GM19324 (cell line): ENCODE results near the gene ITSN2.

Experiments
- ATAC-seq: cut with Tn5 transposase; IDR thresholded peaks from one replicate; pipeline ENCODE4 v1.9.1; 2021; ENCODE audit warnings: mild to moderate bottlenecking, moderate library complexity; ENCODE audit not compliant: unreplicated experiment, low FRiP score

Gene ITSN2

GRCh38 chr2:24337890-24338289 is 22.4 kb downstream of the ITSN2 start:
- no peak for ATAC-seq

GRCh38 chr2:24336811-24337210 is 23.5 kb downstream of the ITSN2 start:
- no peak for ATAC-seq

- ATAC-seq = no peak
Observed at GRCh38 chr2:24334245-24334633, 26.1 kb downstream of the ITSN2 start.

GRCh38 chr2:24332791-24333540 is 27.4 kb downstream of the ITSN2 start:
- ATAC-seq = no peak

- no peak for ATAC-seq
Observed at GRCh38 chr2:24330161-24330560, 30.2 kb downstream of the ITSN2 start.

GRCh38 chr2:24329700-24330099 is 30.6 kb downstream of the ITSN2 start:
- ATAC-seq = no peak

- ATAC-seq = no peak
Observed at GRCh38 chr2:24328010-24328409, 32.3 kb downstream of the ITSN2 start.

- ATAC-seq = no peak
Observed at GRCh38 chr2:24317491-24317920, 42.8 kb downstream of the ITSN2 start.

GRCh38 chr2:24315669-24316068 is 44.7 kb downstream of the ITSN2 start:
- ATAC-seq = no peak

- ATAC-seq = no peak
Observed at GRCh38 chr2:24313744-24314632, 46.3 kb downstream of the ITSN2 start.

GRCh38 chr2:24307961-24308360 is 52.4 kb downstream of the ITSN2 start:
- no peak for ATAC-seq

GRCh38 chr2:24304631-24305030 is 55.7 kb downstream of the ITSN2 start:
- ATAC-seq = no peak

GRCh38 chr2:24304098-24304497 is 56.2 kb downstream of the ITSN2 start:
- no peak for ATAC-seq

- no peak for ATAC-seq
Observed at GRCh38 chr2:24301599-24301998, 58.7 kb downstream of the ITSN2 start.

- ATAC-seq = no peak
Observed at GRCh38 chr2:24297663-24298062, 62.7 kb downstream of the ITSN2 start.

- no peak for ATAC-seq
Observed at GRCh38 chr2:24287171-24287570, 73.2 kb downstream of the ITSN2 start.

- ATAC-seq = no peak
Observed at GRCh38 chr2:24285484-24286152, 74.7 kb downstream of the ITSN2 start.

GRCh38 chr2:24280645-24281044 is 79.7 kb downstream of the ITSN2 start:
- ATAC-seq = no peak

GRCh38 chr2:24280161-24280560 is 80.2 kb downstream of the ITSN2 start:
- ATAC-seq = no peak

- no peak for ATAC-seq
Observed at GRCh38 chr2:24276349-24276899, 83.9 kb downstream of the ITSN2 start.

GRCh38 chr2:24274809-24275208 is 85.5 kb downstream of the ITSN2 start:
- ATAC-seq = no peak
